ENCODE measurements around the gene CPS1.

CPS1 gene

DNA sequence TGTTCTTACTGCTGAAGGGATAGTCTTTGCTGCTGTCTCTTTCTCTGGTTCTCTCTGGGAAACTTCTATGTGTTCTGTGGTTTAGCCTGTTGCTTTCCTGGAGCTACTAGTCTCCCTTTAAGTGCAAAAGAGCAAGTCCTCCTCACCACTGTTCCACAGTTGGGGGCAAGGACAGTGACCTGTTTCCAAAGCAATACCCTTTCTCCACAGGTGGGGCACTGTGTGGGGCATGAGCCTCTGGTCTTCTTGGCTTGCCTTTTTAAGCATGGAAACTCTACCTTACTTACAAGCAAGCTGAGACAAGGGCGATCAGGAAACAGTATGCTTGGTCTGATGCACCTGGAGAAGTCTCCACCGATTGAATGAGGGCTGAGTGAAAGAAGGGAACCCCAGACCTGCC lies 156.7 kb downstream of the CPS1 start:
- H3K36me3 ChIP-seq (ENCODE audit: control insufficient read depth in 2 of 2, insufficient read depth in 1 of 2, low read length in 2 of 2): no peaks in the 10 kb centered on the region
- TF ChIP-seq SCRT2 (tag by site-specific recombination; IDR thresholded peaks at IDR 0.05) (0 out of 2 replicates have a peak, but pooled peaks have one; percentile 13), ZSCAN18 (tag by site-specific recombination; IDR thresholded peaks at IDR 0.05) (no peak)
- TF ChIP-seq, protein P1, sequence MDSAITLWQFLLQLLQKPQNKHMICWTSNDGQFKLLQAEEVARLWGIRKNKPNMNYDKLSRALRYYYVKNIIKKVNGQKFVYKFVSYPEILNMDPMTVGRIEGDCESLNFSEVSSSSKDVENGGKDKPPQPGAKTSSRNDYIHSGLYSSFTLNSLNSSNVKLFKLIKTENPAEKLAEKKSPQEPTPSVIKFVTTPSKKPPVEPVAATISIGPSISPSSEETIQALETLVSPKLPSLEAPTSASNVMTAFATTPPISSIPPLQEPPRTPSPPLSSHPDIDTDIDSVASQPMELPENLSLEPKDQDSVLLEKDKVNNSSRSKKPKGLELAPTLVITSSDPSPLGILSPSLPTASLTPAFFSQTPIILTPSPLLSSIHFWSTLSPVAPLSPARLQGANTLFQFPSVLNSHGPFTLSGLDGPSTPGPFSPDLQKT (IDR thresholded peaks at IDR 0.05; ENCODE audit: borderline replicate concordance, low read depth, low read length): no peak
- H3K9me3 ChIP-seq (ENCODE audit: control insufficient read depth, insufficient read depth, low read depth, low read length): no peaks in the 10 kb centered on the region
- POLR2A ChIA-PET: no interaction called here
- no peaks in the 10 kb centered on the region for H3K4me1 ChIP-seq (ENCODE audit: control insufficient read depth, insufficient read depth, low read length)
- CTCF ChIA-PET: no interaction called here
- no peak overlapping the region for H3K4me3 ChIP-seq (ENCODE audit: low read depth, low read length)
- H3K27ac ChIP-seq (ENCODE audit: extremely low read depth, low read depth, low read length): no peak overlapping the region

GRCh38 chr2:210715560-210716082 lies 159.2 kb downstream of the CPS1 start:
- Histone ChIP-seq H3K9me3 (ENCODE audit: control insufficient read depth, insufficient read depth, low read depth, low read length) (no peaks in the 10 kb centered on the region), H3K27ac (ENCODE audit: extremely low read depth, low read depth, low read length) (no peak overlapping the region), H3K36me3 (ENCODE audit: control insufficient read depth in 2 of 2, insufficient read depth in 1 of 2, low read length in 2 of 2) (no peaks in the 10 kb centered on the region), H3K4me3 (ENCODE audit: low read depth, low read length) (no peak overlapping the region), H3K4me1 (ENCODE audit: control insufficient read depth, insufficient read depth, low read length) (no peaks in the 10 kb centered on the region)
- no peak for TF ChIP-seq ZBTB10 (tag by site-specific recombination; IDR thresholded peaks at IDR 0.05)
- no peak for TF ChIP-seq ZNF311 (tag by site-specific recombination; IDR thresholded peaks at IDR 0.05; ENCODE audit: borderline replicate concordance)
- TF ChIP-seq ZFP3 (tag by site-specific recombination; IDR thresholded peaks at IDR 0.05; ENCODE audit: low read depth): no peak
- TF ChIP-seq ZNF777 (tag by site-specific recombination; IDR thresholded peaks at IDR 0.05; ENCODE audit: borderline replicate concordance): no peak
- TF ChIP-seq MEIS1 (CRISPR knock-in tag; IDR thresholded peaks at IDR 0.05; ENCODE audit: borderline replicate concordance): no peak
- ChIA-PET CTCF (no interaction called here), POLR2A (no interaction called here)

DNA sequence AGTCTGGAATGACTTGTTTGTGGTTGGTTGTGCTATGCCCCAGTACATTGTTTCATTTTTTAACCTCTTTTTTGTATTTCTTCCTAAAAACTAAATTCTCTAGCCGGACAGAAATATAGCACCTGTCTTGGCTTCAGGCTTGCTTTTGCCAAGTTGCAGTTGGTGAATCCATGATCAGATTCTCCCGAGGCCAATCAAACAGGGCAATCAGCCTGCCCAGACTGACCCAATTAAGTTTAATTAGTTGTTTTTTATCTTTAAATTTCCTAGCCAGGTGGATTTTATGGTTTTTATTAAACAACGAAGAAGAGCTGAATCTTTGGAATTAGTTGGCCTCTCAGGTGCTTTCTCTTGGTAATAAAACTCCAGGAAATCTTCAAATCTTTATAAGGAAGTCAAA lies 162.1 kb downstream of the CPS1 start:
- H3K4me1 ChIP-seq (ENCODE audit: control insufficient read depth, insufficient read depth, low read length): no peaks in the 10 kb centered on the region
- H3K4me3 ChIP-seq (ENCODE audit: low read depth, low read length): no peak overlapping the region
- H3K27ac ChIP-seq (ENCODE audit: extremely low read depth, low read depth, low read length): no peak overlapping the region
- H3K9me3 ChIP-seq (ENCODE audit: control insufficient read depth, insufficient read depth, low read depth, low read length): no peaks in the 10 kb centered on the region
- CTCF ChIA-PET: no interaction called here
- H3K36me3 ChIP-seq (ENCODE audit: control insufficient read depth in 2 of 2, insufficient read depth in 1 of 2, low read length in 2 of 2): no peaks in the 10 kb centered on the region
- POLR2A ChIA-PET: no interaction called here
- no peak for TF ChIP-seq PRDM10 (tag by site-specific recombination; IDR thresholded peaks at IDR 0.05)
- TF ChIP-seq, protein P2, sequence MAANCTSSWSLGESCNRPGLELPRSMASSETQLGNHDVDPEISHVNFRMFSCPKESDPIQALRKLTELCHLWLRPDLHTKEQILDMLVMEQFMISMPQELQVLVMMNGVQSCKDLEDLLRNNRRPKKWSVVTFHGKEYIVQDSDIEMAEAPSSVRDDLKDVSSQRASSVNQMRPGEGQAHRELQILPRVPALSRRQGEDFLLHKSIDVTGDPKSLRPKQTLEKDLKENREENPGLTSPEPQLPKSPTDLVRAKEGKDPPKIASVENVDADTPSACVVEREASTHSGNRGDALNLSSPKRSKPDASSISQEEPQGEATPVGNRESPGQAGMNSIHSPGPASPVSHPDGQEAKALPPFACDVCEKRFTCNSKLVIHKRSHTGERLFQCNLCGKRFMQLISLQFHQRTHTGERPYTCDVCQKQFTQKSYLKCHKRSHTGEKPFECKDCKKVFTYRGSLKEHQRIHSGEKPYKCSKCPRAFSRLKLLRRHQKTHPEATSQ (tag by site-specific recombination; IDR thresholded peaks at IDR 0.05): no peak
- TF ChIP-seq ZNF692 (tag by site-specific recombination; IDR thresholded peaks at IDR 0.05): no peak
- no peak for TF ChIP-seq ZNF791 (tag by site-specific recombination; IDR thresholded peaks at IDR 0.05)
- TF ChIP-seq ZNF596 (tag by site-specific recombination; IDR thresholded peaks at IDR 0.05): no peak
- TF ChIP-seq ZNF239 (tag by site-specific recombination; IDR thresholded peaks at IDR 0.05): no peak
- no peak for TF ChIP-seq IKZF3 (tag by site-specific recombination; IDR thresholded peaks at IDR 0.05)
- no peak for TF ChIP-seq ZBTB26 (tag by site-specific recombination; optimal IDR thresholded peaks at IDR 0.05)
